ENCODE results near the gene RICTOR.

GRCh38 chr5:39083968-39084367 lies 9.8 kb upstream of the RICTOR start:
- TF ChIP-seq, protein P1, sequence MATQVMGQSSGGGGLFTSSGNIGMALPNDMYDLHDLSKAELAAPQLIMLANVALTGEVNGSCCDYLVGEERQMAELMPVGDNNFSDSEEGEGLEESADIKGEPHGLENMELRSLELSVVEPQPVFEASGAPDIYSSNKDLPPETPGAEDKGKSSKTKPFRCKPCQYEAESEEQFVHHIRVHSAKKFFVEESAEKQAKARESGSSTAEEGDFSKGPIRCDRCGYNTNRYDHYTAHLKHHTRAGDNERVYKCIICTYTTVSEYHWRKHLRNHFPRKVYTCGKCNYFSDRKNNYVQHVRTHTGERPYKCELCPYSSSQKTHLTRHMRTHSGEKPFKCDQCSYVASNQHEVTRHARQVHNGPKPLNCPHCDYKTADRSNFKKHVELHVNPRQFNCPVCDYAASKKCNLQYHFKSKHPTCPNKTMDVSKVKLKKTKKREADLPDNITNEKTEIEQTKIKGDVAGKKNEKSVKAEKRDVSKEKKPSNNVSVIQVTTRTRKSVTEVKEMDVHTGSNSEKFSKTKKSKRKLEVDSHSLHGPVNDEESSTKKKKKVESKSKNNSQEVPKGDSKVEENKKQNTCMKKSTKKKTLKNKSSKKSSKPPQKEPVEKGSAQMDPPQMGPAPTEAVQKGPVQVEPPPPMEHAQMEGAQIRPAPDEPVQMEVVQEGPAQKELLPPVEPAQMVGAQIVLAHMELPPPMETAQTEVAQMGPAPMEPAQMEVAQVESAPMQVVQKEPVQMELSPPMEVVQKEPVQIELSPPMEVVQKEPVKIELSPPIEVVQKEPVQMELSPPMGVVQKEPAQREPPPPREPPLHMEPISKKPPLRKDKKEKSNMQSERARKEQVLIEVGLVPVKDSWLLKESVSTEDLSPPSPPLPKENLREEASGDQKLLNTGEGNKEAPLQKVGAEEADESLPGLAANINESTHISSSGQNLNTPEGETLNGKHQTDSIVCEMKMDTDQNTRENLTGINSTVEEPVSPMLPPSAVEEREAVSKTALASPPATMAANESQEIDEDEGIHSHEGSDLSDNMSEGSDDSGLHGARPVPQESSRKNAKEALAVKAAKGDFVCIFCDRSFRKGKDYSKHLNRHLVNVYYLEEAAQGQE (IDR thresholded peaks at IDR 0.05; ENCODE audit: low read depth) = no peak
- TF ChIP-seq FOSL1 (IDR thresholded peaks at IDR 0.05; ENCODE audit: low read depth) (no peak), CTCF (IDR thresholded peaks at IDR 0.05 in 2 of 3, conservative IDR thresholded peaks at IDR 0.05 in 1 of 3; ENCODE audit: borderline replicate concordance in 1 of 3, insufficient read depth in 1 of 3, low read depth in 2 of 3, low read length in 2 of 3) (no peak), RAD21 (IDR thresholded peaks at IDR 0.05; ENCODE audit: low read depth) (no peak)
- TF ChIP-seq, protein P2, sequence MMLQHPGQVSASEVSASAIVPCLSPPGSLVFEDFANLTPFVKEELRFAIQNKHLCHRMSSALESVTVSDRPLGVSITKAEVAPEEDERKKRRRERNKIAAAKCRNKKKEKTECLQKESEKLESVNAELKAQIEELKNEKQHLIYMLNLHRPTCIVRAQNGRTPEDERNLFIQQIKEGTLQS (IDR thresholded peaks at IDR 0.05) = no peak
